Measurements from ENCODE around the gene NCAM2.
A peak's percentile ranks its signal among the peaks of the same experiment; 100 is the strongest.
"Not testable (repeated sequence)": the region's sequence is repeated elsewhere in the genome, so short reads cannot be mapped to it uniquely, and the experiment has no call there.

NCAM2 gene

GRCh38 chr21:21111309-21111920 is 113.2 kb downstream of the NCAM2 start:
- no peak for DNase-seq

- no peak for DNase-seq
Measured at GRCh38 chr21:21114461-21114860, 116.3 kb downstream of the NCAM2 start.

GRCh38 chr21:21119091-21119490 is 120.9 kb downstream of the NCAM2 start:
- DNase-seq: no peak

GRCh38 chr21:21122680-21123079 is 124.5 kb downstream of the NCAM2 start:
- no peak for DNase-seq

- DNase-seq: no peak
Measured at GRCh38 chr21:21132390-21132789, 134.2 kb downstream of the NCAM2 start.

GRCh38 chr21:21137986-21138385 is 139.8 kb downstream of the NCAM2 start:
- DNase-seq: no peak

- DNase-seq: no peak
Measured at GRCh38 chr21:21146587-21147373, 148.6 kb downstream of the NCAM2 start.

- DNase-seq: no peak
Measured at GRCh38 chr21:21147374-21147745, 149.2 kb downstream of the NCAM2 start.

- DNase-seq: no peak
Measured at GRCh38 chr21:21148009-21148408, 149.8 kb downstream of the NCAM2 start.

GRCh38 chr21:21148514-21148913 is 150.3 kb downstream of the NCAM2 start:
- DNase-seq: no peak

GRCh38 chr21:21149445-21149844 is 151.2 kb downstream of the NCAM2 start:
- not testable (repeated sequence) for DNase-seq

- no peak for DNase-seq
Measured at GRCh38 chr21:21151231-21151630, 153.0 kb downstream of the NCAM2 start.

- no peak for DNase-seq
Measured at GRCh38 chr21:21156397-21156796, 158.2 kb downstream of the NCAM2 start.

GRCh38 chr21:21156957-21157356 is 158.7 kb downstream of the NCAM2 start:
- no peak for DNase-seq

- DNase-seq: no peak
Measured at GRCh38 chr21:21158376-21158918, 160.2 kb downstream of the NCAM2 start.

- DNase-seq: no peak
Measured at GRCh38 chr21:21159253-21159899, 161.2 kb downstream of the NCAM2 start.

- no peak for DNase-seq
Measured at GRCh38 chr21:21162786-21163185, 164.6 kb downstream of the NCAM2 start.

- DNase-seq: peak; percentile 21 to 22
Measured at GRCh38 chr21:21163904-21164303, 165.7 kb downstream of the NCAM2 start.

- DNase-seq: no peak
Measured at GRCh38 chr21:21165063-21165645, 166.9 kb downstream of the NCAM2 start.

- no peak for DNase-seq
Measured at GRCh38 chr21:21174676-21175075, 176.5 kb downstream of the NCAM2 start.

- DNase-seq: no peak
Measured at GRCh38 chr21:21175798-21176334, 177.7 kb downstream of the NCAM2 start.

GRCh38 chr21:21177353-21177986 is 179.3 kb downstream of the NCAM2 start:
- no peak for DNase-seq
